Measurements from ENCODE around the gene ECHDC1. TPM values are rescaled to one million over a fixed set of nuclear protein-coding genes. Genes with fewer than 3 reads are reported as not detected.

ECHDC1 gene
- total and polyA plus RNA-seq, 2 of the 8 experiments (the other 6 are each of a cell fraction or from before 2014, with no cell fraction given): 11.3 to 60.5 TPM

DNA sequence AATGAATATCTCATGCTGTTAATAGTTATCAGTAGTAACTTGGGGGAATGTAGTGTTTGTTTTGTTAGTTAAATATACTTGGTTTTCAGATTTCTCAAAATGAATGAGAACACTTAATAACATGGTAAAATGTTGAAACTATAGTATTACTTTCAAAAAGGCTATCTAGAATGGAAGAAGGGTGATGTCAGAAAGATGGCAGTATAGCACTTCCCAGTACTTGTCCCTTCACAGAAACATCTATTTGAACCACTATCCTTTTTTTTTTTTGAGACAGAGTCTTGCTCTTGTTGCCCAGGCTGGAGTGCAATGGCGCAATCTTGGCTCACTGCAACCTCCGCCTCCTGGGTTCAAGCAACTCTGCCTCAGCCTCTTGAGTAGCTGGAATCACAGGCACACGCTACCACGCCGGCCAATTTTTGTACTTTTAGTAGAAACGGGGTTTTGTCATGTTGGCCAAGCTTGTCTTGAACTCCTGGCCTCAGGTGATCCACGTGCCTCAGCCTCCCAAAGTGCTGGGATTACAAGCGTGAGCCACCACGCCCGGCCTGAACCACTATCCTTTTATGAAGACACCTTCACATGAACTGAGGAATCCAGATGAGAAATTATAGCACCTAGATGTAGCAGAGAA lies 4.7 kb upstream of the ECHDC1 start:
- Histone ChIP-seq H3K27me3 (replicated peaks in 1 of 4; ENCODE audit: control insufficient read depth in 3 of 4, extremely low read depth in 1 of 4, insufficient read depth in 3 of 4, low read length in 3 of 4) (no peaks in the 10 kb centered on the region), H3K4me3 (ENCODE audit: extremely low read depth in 1 of 4, insufficient read depth in 2 of 4, low read depth in 3 of 4, low read length in 4 of 4) (no peak overlapping the region), H2BK5ac (ENCODE audit: low read depth, low read length) (no peak overlapping the region), H2BK20ac (ENCODE audit: low read length) (no peak overlapping the region), H3K27ac (ENCODE audit: low read depth, low read length) (no peak overlapping the region), H4K5ac (ENCODE audit: insufficient read length, low read depth, low read length) (no peak overlapping the region), H2BK120ac (replicated peaks; ENCODE audit: low read depth, low read length) (no peak overlapping the region), H3K56ac (replicated peaks; ENCODE audit: insufficient read length, low read depth, low read length) (no peak overlapping the region), H3K23ac (ENCODE audit: insufficient read length) (no peak overlapping the region), H2BK12ac (ENCODE audit: low read depth, low read length) (0 out of 2 replicates have a peak overlapping the region, but pooled peaks have one; percentile 1), H3K79me2 (ENCODE audit: control insufficient read depth in 1 of 2, insufficient read depth in 2 of 2, low read length in 2 of 2) (peaks cover 0 to 15% of the 10 kb centered on the region in 2 experiments; a peak in 2 of 4 replicates), H3K4me1 (replicated peaks in 1 of 4; ENCODE audit: control insufficient read depth in 3 of 4, insufficient read depth in 4 of 4, low read length in 3 of 4) (peaks cover 0 to 3% (median 0%) of the 10 kb centered on the region in 4 experiments; a peak in 3 of 7 replicates), H3K23me2 (ENCODE audit: low read depth, low read length) (peaks cover 5% of the 10 kb centered on the region), H3K9me3 (ENCODE audit: insufficient read depth in 2 of 2, low read depth in 1 of 2, low read length in 1 of 2) (0 out of 4 replicates have a peak, but pooled peaks cover 2 to 3% of the 10 kb centered on the region in 2 experiments), H3K36me3 (ENCODE audit: control insufficient read depth in 2 of 4, insufficient read depth in 4 of 4, low read length in 3 of 4) (no peaks in the 10 kb centered on the region), H4K91ac (replicated peaks; ENCODE audit: insufficient read length, low read length) (no peak overlapping the region), H2AK5ac (ENCODE audit: low read depth, low read length) (no peak overlapping the region), H4K8ac (ENCODE audit: extremely low read depth, insufficient read depth, low read length) (no peak overlapping the region), H3K9ac (replicated peaks in 1 of 4; ENCODE audit: extremely low read depth in 1 of 4, low read depth in 3 of 4, low read length in 3 of 4) (no peak overlapping the region), H2AFZ (ENCODE audit: low read length) (no peak overlapping the region), H3K79me1 (ENCODE audit: low read depth, low read length) (no peaks in the 10 kb centered on the region), H3K4me2 (ENCODE audit: insufficient read depth in 1 of 2, low read depth in 2 of 2, low read length in 2 of 2) (no peak overlapping the region), H3K4ac (replicated peaks; ENCODE audit: insufficient read length, low read depth, low read length) (no peak overlapping the region), H2BK15ac (ENCODE audit: low read length) (no peak overlapping the region), H3K14ac (ENCODE audit: insufficient read length) (no peak overlapping the region), H4K20me1 (replicated peaks in 1 of 2; ENCODE audit: control insufficient read depth in 1 of 2, insufficient read depth in 2 of 2, low read length in 2 of 2) (no peaks in the 10 kb centered on the region), H3K18ac (ENCODE audit: extremely low read depth, low read length) (no peak overlapping the region)
- no peak for DNase-seq (ENCODE audit: low read depth in 1 of 2, low spot score in 2 of 2)
- no peak for TF ChIP-seq YY1 (IDR thresholded peaks at IDR 0.05; ENCODE audit: low read depth, low read length)
- no peak for TF ChIP-seq CEBPB (IDR thresholded peaks at IDR 0.05; ENCODE audit: low read depth, low read length)
- no peak for TF ChIP-seq KDM5A (IDR thresholded peaks at IDR 0.05; ENCODE audit: low read length)
- TF ChIP-seq BRCA1 (IDR thresholded peaks at IDR 0.05; ENCODE audit: low read depth, low read length): no peak
- WGBS, 2 experiments (ENCODE audit: extremely low coverage in 1 of 2, insufficient coverage in 1 of 2, insufficient read length in 1 of 2, insufficient replicate concordance in 2 of 2, low coverage in 1 of 2, low lambda C conversion rate in 2 of 2, missing lambda C conversion rate in 1 of 2): 90% methylated on average over 10 of the region's 10 CpGs; no CpG with 5 or more reads in 1 of the 2 experiments
- ChIA-PET CTCF (ENCODE audit: partially characterized antibody) (interaction anchor here (0.7 to 0.8 kb wide), 2 partner anchors 43 to 167 kb away, joined by 3 to 4 read pairs; no protein-coding TSS in a partner anchor), POLR2A (ENCODE audit: partially characterized antibody) (no interaction called here)
- FAIRE-seq: no peak
